ENCODE measurements around the gene TPK1.
"Not testable (repeated sequence)": the region's sequence is repeated elsewhere in the genome, so short reads cannot be mapped to it uniquely, and the experiment has no call there.

The TPK1 gene

GRCh38 chr7:144822223-144822622 lies 13.6 kb downstream of the TPK1 start:
- no peak for DNase-seq (ENCODE audit: low spot score)

- DNase-seq (ENCODE audit: low spot score) = no peak
These were observed 14.8 kb downstream of the TPK1 start for GRCh38 chr7:144821067-144821466.

- DNase-seq (ENCODE audit: low spot score) = no peak
These were observed 15.3 kb downstream of the TPK1 start for GRCh38 chr7:144820552-144820951.

GRCh38 chr7:144819566-144819965 lies 16.3 kb downstream of the TPK1 start:
- DNase-seq (ENCODE audit: low spot score) = no peak

- no peak for DNase-seq (ENCODE audit: low spot score)
These were observed 17.3 kb downstream of the TPK1 start for GRCh38 chr7:144818511-144818910.

GRCh38 chr7:144817001-144817400 lies 18.9 kb downstream of the TPK1 start:
- no peak for DNase-seq (ENCODE audit: low spot score)

GRCh38 chr7:144814299-144814698 lies 21.6 kb downstream of the TPK1 start:
- no peak for DNase-seq (ENCODE audit: low spot score)

- no peak for DNase-seq (ENCODE audit: low spot score)
These were observed 23.2 kb downstream of the TPK1 start for GRCh38 chr7:144812379-144813283.

- no peak for DNase-seq (ENCODE audit: low spot score)
These were observed 30.1 kb downstream of the TPK1 start for GRCh38 chr7:144805627-144806239.

- not testable (repeated sequence) for DNase-seq (ENCODE audit: low spot score)
These were observed 35.0 kb downstream of the TPK1 start for GRCh38 chr7:144800678-144801436.

GRCh38 chr7:144796919-144797318 lies 38.9 kb downstream of the TPK1 start:
- no peak for DNase-seq (ENCODE audit: low spot score)

GRCh38 chr7:144792050-144792449 lies 43.8 kb downstream of the TPK1 start:
- no peak for DNase-seq (ENCODE audit: low spot score)

- no peak for DNase-seq (ENCODE audit: low spot score)
These were observed 44.4 kb downstream of the TPK1 start for GRCh38 chr7:144791488-144791887.

- no peak for DNase-seq (ENCODE audit: low spot score)
These were observed 48.7 kb downstream of the TPK1 start for GRCh38 chr7:144787127-144787526.

- DNase-seq (ENCODE audit: low spot score) = no peak
These were observed 49.3 kb downstream of the TPK1 start for GRCh38 chr7:144786522-144786921.

GRCh38 chr7:144786079-144786478 lies 49.8 kb downstream of the TPK1 start:
- no peak for DNase-seq (ENCODE audit: low spot score)

GRCh38 chr7:144785521-144785920 lies 50.3 kb downstream of the TPK1 start:
- no peak for DNase-seq (ENCODE audit: low spot score)

GRCh38 chr7:144784943-144785342 lies 50.9 kb downstream of the TPK1 start:
- no peak for DNase-seq (ENCODE audit: low spot score)

- DNase-seq (ENCODE audit: low spot score) = no peak
These were observed 51.4 kb downstream of the TPK1 start for GRCh38 chr7:144784441-144784840.

- DNase-seq (ENCODE audit: low spot score) = no peak
These were observed 53.0 kb downstream of the TPK1 start for GRCh38 chr7:144782883-144783282.

- DNase-seq (ENCODE audit: low spot score) = no peak
These were observed 55.7 kb downstream of the TPK1 start for GRCh38 chr7:144780071-144780608.

GRCh38 chr7:144777889-144778288 lies 58.0 kb downstream of the TPK1 start:
- DNase-seq (ENCODE audit: low spot score) = not testable (repeated sequence)

All from hematopoietic multipotent progenitor cell treated with erythropoietin and hydrocortisone succinate and interleukin-3 and kit ligand, for 15 days (in vitro differentiated cells).